HG02973 (cell line): ENCODE results near the gene RTP1.
"Not testable (repeated sequence)": the region's sequence is repeated elsewhere in the genome, so short reads cannot be mapped to it uniquely, and the experiment has no call there.

Source experiments
- ATAC-seq: cut with Tn5 transposase; IDR thresholded peaks from one replicate; pipeline ENCODE4 v1.9.1; 2021; ENCODE audit warnings: moderate library complexity; ENCODE audit not compliant: unreplicated experiment

Gene RTP1

DNA sequence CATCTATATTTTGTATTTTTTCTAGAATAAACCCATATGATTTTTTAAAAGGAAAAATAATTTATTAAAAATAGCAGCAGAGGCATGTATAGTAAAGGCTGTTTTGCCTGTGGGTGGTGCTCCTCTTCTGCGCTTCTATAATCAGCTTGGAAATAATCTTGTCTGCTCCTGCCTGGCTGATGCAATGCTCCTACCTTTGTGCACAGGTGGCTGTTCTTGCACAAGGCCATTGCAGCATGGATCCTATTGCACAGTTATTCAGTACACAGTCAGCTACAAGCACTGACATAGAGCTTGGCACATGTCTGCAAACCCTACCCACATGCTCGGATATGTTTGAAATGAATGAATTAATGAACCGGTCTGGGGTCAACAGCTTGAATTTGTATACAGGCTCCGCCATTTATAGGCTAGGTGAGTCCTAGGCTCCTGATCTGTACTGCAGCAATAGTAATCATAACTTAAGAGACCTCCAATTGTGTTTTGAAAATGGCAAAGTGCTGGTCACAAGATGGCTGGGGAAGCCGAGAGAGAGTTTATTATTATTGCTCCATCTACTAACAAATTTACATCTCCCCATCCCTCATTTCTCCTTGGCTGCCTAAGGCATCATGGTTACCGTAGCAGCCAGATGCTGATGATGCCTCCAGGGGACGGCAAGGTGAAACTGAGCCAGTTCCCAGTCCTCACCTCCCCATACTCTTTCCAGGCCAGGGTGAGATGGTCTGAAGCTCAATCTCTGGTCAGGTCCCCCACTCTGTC is 532 bp upstream of the RTP1 start:
- ATAC-seq: no peak

- ATAC-seq: no peak
These were observed 1.2 kb downstream of the RTP1 start for GRCh38 chr3:187198490-187198889.

DNA sequence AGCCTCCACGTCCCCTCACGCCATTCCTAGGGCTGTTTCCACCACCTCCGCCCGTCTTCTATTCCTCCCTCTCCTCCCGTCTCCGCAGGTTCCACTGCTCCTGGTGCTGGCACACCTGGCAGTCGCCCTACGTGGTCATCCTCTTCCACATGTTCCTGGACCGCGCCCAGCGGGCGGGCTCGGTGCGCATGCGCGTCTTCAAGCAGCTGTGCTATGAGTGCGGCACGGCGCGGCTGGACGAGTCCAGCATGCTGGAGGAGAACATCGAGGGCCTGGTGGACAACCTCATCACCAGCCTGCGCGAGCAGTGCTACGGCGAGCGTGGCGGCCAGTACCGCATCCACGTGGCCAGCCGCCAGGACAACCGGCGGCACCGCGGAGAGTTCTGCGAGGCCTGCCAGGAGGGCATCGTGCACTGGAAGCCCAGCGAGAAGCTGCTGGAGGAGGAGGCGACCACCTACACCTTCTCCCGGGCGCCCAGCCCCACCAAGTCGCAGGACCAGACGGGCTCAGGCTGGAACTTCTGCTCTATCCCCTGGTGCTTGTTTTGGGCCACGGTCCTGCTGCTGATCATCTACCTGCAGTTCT is 2.3 kb downstream of the RTP1 start:
- not testable (repeated sequence) for ATAC-seq

DNA sequence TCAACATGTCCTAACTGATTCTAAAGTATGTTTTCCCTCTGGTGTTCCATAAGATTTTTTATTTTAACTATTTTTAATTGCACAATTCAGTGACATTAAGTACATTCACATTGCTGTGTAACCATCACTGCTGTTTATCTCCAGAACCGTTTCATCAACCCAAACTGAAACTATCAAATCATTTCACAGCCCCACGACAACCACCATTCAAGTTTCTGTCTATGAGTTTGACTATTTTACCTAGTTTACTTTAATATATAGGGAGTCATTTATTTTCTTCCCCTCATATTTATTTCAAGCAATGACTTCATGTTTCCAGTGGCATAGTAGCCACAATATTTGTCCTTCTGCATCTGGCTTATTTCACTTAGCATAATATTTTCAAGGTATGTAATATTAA is 8.4 kb downstream of the RTP1 start:
- no peak for ATAC-seq

- ATAC-seq: no peak
These were observed 9.8 kb downstream of the RTP1 start for GRCh38 chr3:187207062-187207461.

DNA sequence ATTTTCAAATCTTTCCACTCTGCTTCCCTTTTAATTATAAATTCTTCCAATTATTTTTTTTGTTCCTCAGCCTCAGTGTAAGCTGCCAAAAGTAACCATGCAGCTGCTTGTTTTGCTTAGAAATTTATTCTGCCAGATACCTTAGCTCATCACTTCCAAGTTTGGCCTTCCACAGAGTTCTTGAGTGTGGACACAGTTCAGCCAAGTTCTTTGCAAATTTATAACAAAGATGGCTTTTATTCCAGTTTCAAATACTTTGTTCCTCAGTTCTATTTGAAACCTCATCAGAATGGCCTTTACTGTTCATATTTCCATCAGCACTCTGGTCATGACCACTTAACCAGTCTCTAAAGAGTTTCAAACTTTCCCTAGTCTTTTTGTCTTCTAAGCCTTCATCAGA is 10.3 kb downstream of the RTP1 start:
- ATAC-seq: no peak

GRCh38 chr3:187208159-187208558 is 10.9 kb downstream of the RTP1 start:
- ATAC-seq: no peak

- no peak for ATAC-seq
These were observed 12.2 kb downstream of the RTP1 start for GRCh38 chr3:187209491-187209890.

GRCh38 chr3:187210091-187210490 is 12.8 kb downstream of the RTP1 start:
- no peak for ATAC-seq

DNA sequence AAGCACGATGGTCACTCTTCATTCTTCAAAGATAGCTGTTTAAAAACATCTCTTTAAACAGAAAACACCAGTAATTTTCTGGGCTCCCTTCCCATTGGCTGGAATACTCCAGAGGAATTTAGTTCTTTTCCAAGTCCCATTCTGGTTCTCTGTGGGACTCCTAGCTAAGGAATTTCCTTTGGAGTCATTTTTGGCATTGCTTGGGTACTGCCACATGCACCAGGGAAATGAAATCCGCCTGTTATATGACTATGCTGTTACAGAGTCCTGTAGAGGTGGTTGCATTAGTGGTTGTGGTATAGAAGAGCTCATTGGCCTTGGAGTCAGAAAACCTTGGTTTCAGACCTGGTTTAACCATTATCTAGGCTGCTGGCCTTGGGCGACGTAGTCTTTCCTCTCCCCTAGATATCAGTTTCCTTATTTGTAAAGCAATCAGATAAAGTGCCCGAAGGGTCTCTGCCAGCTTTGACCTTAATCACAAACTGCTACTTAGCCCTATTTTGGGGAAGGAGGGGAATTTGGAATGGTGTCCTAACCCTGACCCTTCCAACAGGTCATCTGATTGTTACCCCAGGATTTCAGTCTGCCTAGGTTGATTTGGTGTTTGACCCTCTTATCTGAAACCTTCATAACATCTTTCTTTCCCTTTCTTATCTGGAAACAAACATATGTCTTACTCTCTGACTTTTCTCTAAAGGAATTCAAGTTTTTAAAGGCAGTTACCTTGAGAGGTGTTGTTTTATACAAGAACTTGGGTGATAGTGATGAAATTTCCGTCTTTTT is 13.4 kb downstream of the RTP1 start:
- peak; percentile 95 for ATAC-seq

DNA sequence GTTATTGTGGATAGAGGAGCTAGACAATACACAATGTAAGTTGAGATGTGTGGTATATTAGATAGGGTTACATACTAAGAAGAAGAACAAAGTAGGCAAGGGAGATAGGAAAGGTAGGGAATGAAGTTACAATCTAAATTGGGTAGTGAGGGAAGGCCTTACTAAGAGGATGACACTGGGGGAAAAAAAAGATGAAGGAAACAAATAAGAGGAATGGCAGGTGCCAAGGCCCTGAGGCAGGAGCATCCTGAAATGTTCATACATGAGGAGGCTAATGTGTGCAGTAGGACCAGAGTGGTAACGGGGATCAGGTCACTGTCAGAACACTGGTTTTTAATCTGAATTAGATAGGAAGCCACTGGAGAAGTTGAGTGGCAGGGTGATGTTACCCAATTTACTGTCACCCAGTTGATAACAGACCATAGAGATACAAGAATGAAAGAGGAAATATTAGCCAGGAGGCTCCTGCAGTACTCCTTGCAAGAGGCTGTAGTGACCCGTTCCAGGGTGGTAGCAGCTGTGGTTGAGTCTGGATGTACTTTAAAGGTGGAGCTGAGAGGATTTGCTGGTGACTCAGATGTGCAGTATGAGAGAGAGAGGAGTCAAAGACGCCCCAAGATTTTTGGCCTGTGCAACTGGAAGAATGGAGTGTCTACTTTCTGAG is 14.4 kb downstream of the RTP1 start:
- ATAC-seq: no peak

DNA sequence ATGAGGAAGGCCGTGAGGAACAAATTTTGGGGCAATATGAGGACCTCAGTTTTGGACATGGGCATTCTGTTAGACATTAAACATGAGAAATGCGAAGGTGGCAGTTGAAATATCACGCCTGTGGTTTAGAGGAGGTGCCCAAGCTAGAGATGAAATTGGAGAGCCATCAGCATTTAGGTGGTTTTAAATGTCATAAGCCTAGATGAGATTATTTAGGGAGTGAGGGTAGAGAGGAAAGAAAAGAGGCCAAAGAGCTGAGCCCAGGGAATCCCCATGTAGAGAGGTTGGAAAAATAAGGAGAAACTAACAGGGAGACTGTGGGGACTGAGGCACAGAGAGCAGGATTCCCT is 14.9 kb downstream of the RTP1 start:
- ATAC-seq: no peak

- no peak for ATAC-seq
These were observed 15.4 kb downstream of the RTP1 start for GRCh38 chr3:187212705-187213104.

DNA sequence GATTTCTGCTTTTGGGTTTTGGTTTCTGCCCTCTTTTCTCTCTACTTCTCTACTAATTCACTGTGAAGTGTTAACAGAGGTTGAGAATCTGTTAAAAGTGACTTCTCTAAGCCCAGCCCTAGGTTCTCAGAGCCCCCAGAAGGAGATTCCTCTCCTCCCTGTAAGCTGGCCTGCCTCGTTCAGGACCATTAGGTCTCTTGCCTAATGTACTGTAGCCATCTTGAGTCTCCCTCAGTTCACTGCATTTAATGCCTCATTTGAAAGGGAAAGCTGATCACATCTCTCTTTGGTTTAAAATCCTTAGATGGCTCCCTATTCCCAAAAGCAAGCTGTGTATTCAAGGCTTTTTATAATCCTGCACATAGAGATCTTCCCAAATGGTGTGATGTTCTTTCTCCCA is 16.3 kb downstream of the RTP1 start:
- ATAC-seq: no peak

GRCh38 chr3:187215460-187215859 is 18.2 kb downstream of the RTP1 start:
- ATAC-seq: no peak

- no peak for ATAC-seq
These were observed 25.5 kb downstream of the RTP1 start for GRCh38 chr3:187222801-187223200.

DNA sequence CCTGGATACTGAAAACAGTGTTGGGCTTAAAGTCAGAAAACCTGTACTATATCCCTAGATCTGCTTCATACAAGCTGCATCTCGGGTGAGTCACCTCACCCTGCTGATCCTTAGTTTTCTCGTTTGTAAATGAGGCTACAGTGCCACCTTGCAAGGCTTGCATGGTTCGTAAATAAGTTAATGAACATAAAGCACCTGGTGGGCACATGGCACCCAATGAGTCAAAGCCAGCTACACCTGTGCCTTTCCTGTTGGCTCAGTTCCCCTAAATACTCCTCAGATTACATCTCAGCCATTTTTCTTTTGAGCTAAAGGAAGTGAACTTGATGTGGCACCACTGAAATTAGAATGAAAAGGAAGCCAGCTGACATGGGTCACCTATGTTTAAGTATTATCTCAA is 26.5 kb downstream of the RTP1 start:
- ATAC-seq: no peak

- no peak for ATAC-seq
These were observed 30.5 kb downstream of the RTP1 start for GRCh38 chr3:187227658-187228258.

DNA sequence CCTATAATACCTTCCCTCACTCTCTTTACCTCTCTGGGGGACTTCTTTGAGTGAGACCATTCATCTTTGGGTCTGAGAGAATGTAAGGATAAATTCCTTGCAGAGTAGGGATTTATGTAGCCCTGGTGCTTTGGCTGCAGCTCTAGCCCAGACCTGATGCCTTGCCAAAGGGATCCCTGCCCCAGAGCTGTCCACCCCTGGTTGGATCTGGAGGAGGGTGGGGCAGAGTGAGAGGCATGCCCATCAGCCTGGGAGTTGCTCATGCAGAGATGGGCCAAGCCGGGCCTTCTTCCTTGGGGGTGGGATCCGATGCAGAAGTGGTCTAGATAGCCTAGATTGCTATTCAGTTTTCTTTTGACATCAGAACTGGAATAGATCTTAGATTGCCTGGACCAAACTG is 31.5 kb downstream of the RTP1 start:
- ATAC-seq: no peak

GRCh38 chr3:187230011-187230410 is 32.7 kb downstream of the RTP1 start:
- ATAC-seq: no peak

DNA sequence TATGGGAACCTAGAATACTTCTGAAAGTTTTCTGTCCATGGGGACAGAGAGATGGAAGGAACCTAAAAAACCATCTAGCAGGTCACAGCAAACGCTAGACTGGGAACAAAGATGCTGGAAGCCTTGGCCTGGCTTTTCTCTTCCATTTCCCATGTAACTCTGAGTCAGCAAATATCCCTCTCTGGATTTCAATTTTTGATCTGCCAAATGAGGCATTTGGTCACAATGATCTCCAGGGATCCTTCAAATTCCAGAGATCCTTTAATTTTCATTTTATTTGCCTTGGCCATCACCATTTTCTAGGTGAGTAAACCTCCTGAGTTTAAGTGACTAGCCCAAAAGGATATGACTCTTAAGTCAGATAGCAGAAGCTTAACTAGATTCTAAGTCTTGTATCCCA is 39.7 kb downstream of the RTP1 start:
- ATAC-seq: no peak
